ENCODE data around the gene ARHGAP9. TPM values are rescaled to one million over a fixed set of nuclear protein-coding genes. Genes with fewer than 3 reads are reported as not detected.

Gene ARHGAP9
- total RNA-seq, 1 donor from 2014 or later = 5.2 TPM

DNA sequence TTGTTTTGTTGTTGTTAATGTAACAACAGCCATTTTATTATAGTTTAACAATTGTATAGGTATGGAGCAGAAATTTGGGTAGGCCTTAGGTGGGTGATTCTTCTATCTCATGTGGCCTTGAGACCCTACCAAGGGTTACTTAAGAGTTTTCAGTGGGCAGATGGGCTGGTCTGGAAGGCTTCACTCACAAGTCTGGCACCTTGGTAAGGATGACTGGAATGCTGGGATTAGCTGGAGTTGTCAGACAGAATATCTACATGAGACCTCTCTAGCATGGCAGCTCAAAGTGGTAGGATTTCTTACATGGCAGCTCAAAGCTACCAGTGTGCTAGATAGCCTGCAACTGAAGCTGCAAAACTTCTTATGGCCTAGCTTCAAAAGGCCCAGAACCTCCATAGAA, 6.0 kb upstream of the ARHGAP9 start:
- Histone ChIP-seq H3K4me3 (ENCODE audit: low read length in 3 of 3) (no peak overlapping the region), H3K9ac (ENCODE audit: low read depth in 1 of 3, low read length in 3 of 3) (no peak overlapping the region), H3K36me3 (ENCODE audit: control insufficient read depth in 3 of 3, insufficient read depth in 3 of 3, low read length in 3 of 3) (peaks cover 12 to 18% (median 14%) of the 10 kb centered on the region in 3 donors), H3K4me1 (ENCODE audit: control insufficient read depth in 3 of 3, insufficient read depth in 3 of 3, low read length in 3 of 3) (peaks cover 11 to 16% (median 13%) of the 10 kb centered on the region in 3 donors), H3K27ac (ENCODE audit: low read depth, low read length) (no peak overlapping the region), H3K27me3 (ENCODE audit: control insufficient read depth in 3 of 3, insufficient read depth in 3 of 3, low read length in 3 of 3) (peaks cover 0 to 4% (median 0%) of the 10 kb centered on the region in 3 donors), H3K9me3 (ENCODE audit: control insufficient read depth in 3 of 3, low read length in 3 of 3) (no peaks in the 10 kb centered on the region)

DNA sequence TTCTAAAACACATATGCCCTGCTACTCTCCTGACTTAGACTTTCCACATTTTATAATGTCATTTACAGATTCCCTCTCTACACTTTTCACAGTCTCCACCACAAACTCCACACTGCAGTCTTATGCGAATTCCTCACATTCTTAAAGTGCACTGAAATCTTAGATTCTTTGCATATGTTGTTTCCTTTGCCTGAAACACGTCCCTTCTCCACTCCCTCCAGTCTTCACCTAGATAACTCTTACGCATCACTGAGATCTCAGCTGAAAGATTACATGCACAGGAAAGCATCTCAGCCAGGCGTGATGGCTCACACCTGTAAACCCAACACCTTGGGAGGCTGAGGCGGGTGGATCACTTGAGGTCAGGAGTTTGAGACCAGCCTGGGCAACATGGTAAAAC, 3.8 kb upstream of the ARHGAP9 start:
- Histone ChIP-seq H3K9ac (ENCODE audit: low read depth in 1 of 3, low read length in 3 of 3) (no peak overlapping the region), H3K4me3 (ENCODE audit: low read length in 3 of 3) (no peak overlapping the region), H3K36me3 (ENCODE audit: control insufficient read depth in 3 of 3, insufficient read depth in 3 of 3, low read length in 3 of 3) (no peaks in the 10 kb centered on the region), H3K9me3 (ENCODE audit: control insufficient read depth in 3 of 3, low read length in 3 of 3) (no peaks in the 10 kb centered on the region), H3K27ac (ENCODE audit: low read depth, low read length) (no peak overlapping the region), H3K4me1 (ENCODE audit: control insufficient read depth in 3 of 3, insufficient read depth in 3 of 3, low read length in 3 of 3) (peaks cover 2 to 6% (median 4%) of the 10 kb centered on the region in 3 donors), H3K27me3 (ENCODE audit: control insufficient read depth in 3 of 3, insufficient read depth in 3 of 3, low read length in 3 of 3) (peaks cover 0 to 13% (median under 1%) of the 10 kb centered on the region in 3 donors)

DNA sequence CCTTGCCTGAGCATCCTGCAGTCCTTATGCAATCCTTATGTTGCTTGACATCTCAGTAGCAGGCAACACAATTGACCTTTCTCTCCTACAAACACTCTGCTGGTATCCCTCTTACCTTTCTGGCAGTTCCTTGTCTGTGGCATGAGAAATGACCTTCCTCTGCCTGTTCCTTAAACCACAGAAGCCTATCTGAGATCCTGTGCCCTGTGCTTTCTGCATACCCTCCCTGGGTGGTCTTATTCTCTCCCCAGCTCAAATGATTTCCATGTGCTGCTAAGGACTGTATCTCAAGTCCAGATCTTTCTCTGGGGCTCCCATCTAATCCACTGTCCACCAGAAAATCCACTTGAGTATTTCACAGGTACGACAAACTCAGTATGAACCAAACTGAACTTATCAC, 2.0 kb upstream of the ARHGAP9 start:
- Histone ChIP-seq H3K27me3 (ENCODE audit: control insufficient read depth in 3 of 3, insufficient read depth in 3 of 3, low read length in 3 of 3) (peaks cover 9 to 25% (median 12%) of the 10 kb centered on the region in 3 donors), H3K9me3 (ENCODE audit: control insufficient read depth in 3 of 3, low read length in 3 of 3) (no peaks in the 10 kb centered on the region), H3K27ac (ENCODE audit: low read depth, low read length) (no peak overlapping the region), H3K4me1 (ENCODE audit: control insufficient read depth in 3 of 3, insufficient read depth in 3 of 3, low read length in 3 of 3) (no peaks in the 10 kb centered on the region), H3K9ac (ENCODE audit: low read depth in 1 of 3, low read length in 3 of 3) (peak overlapping the region in 1 of 3 donors; percentile 16), H3K36me3 (ENCODE audit: control insufficient read depth in 3 of 3, insufficient read depth in 3 of 3, low read length in 3 of 3) (no peaks in the 10 kb centered on the region), H3K4me3 (ENCODE audit: low read length in 3 of 3) (no peak overlapping the region)

DNA sequence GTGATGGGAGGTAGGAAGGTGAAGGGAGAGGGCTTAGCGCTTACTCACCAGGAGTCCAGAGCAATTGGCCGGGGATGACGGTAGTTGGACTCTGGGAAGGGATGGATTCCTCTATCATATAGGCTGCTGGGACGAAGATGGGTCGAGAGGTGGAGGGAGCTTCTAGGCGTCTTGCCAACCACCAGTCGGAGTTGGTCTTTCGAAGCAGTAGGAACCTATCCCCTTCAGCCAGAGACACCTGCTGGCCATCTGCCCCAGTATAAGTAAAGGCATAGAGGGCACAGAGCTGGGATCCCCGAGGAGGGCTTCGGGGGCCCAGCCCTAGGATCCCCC, 657 bp downstream of the ARHGAP9 start:
- Histone ChIP-seq H3K27me3 (ENCODE audit: control insufficient read depth in 3 of 3, insufficient read depth in 3 of 3, low read length in 3 of 3) (peaks cover 34 to 51% (median 39%) of the 10 kb centered on the region in 3 donors), H3K36me3 (ENCODE audit: control insufficient read depth in 3 of 3, insufficient read depth in 3 of 3, low read length in 3 of 3) (no peaks in the 10 kb centered on the region), H3K4me1 (ENCODE audit: control insufficient read depth in 3 of 3, insufficient read depth in 3 of 3, low read length in 3 of 3) (peaks cover 10 to 16% (median 13%) of the 10 kb centered on the region in 3 donors), H3K9me3 (ENCODE audit: control insufficient read depth in 3 of 3, low read length in 3 of 3) (no peaks in the 10 kb centered on the region), H3K27ac (ENCODE audit: low read depth, low read length) (peak overlapping the region; percentile 40), H3K4me3 (ENCODE audit: low read length in 3 of 3) (no peak overlapping the region), H3K9ac (ENCODE audit: low read depth in 1 of 3, low read length in 3 of 3) (no peak overlapping the region)

DNA sequence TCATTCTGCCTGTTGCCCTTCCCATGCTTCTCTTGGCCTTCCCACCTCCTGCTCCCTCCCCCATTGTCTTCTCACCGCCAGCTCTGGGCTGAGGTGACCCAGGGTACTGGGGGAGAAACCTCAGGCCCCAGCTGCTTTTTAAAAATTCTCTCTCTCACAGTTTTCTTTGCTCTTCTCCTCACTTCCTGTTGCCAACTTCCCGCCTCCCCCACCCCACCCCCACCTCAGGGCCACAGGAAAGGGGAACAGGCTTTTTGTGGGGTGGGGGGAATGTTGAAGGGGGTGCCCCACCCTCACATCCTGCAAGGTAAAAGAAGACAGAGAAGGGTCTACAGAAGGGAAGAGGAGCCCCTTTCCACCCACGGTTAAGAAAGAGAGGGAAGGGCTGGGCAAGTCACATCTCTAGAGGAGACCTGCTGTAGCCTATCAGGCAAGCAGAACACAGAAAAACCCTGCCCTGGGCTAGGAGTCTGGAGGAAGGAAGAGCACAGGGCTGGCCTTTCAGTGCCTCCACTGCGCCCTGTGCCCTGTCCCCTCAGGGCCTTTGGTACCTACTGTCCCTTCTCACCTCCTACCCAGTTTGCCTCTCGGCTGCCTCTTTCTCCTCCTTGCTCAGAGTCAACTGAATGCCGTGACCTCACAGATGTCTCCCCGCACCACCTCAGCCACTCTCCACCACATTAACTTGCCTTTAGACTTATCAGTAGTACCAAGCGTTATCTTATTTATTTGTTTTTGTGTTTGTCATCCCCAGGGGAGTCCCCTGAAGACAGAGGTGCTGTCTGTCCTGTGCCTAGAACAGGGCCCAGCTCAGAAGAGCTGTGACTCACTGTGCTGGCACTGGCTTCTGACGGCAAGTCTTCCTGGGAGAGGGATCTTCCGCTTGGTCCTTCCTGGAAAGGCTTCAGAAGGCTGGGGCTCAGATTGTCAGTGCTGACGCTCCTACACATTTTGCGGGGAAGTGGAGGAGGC, 1.7 kb downstream of the ARHGAP9 start:
- peak overlapping the region in 1 of 3 donors; percentile 32 for H3K9ac ChIP-seq (ENCODE audit: low read depth in 1 of 3, low read length in 3 of 3)
- no peaks in the 10 kb centered on the region for H3K36me3 ChIP-seq (ENCODE audit: control insufficient read depth in 3 of 3, insufficient read depth in 3 of 3, low read length in 3 of 3)
- H3K9me3 ChIP-seq (ENCODE audit: control insufficient read depth in 3 of 3, low read length in 3 of 3) = no peaks in the 10 kb centered on the region
- H3K27ac ChIP-seq (ENCODE audit: low read depth, low read length) = peak overlapping the region; percentile 40
- no peak overlapping the region for H3K4me3 ChIP-seq (ENCODE audit: low read length in 3 of 3)
- H3K27me3 ChIP-seq (ENCODE audit: control insufficient read depth in 3 of 3, insufficient read depth in 3 of 3, low read length in 3 of 3) = peaks cover 41 to 57% (median 47%) of the 10 kb centered on the region in 3 donors
- H3K4me1 ChIP-seq (ENCODE audit: control insufficient read depth in 3 of 3, insufficient read depth in 3 of 3, low read length in 3 of 3) = peaks cover 10 to 16% (median 13%) of the 10 kb centered on the region in 3 donors

DNA sequence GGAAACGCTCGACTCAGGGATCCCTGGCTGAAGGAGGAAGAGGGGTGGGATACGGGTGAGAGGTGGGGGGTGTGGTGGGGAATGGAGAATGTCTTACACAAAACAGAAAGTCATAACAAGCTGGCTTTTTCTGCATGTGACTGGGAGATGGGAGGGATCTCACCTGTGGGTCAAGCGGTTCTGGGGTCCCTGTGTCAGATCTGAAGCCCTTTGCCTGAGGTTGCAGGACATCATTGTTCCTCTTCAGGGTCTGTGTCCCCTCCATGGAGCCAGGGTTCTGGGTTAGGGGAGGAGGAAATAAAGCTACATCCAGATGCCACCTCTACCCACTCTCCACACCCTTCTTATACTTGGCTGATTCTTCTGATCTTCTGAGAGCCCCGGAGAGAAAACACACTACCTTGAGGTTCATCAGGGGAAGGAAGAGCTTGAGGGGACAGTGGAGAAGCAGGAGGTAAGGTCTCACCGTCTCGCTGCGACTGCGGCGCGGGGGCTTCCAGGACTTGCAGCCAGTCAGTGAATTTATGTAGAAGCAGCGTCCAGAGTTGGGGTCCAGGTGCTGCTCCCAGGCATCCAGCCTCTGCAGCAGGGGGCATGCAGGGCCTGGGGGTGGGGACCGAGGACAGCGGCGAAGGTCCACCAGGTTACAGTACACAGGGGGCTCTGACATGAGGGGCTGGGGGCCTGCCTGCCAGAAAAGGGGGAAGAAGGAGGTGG, 2.5 kb downstream of the ARHGAP9 start:
- no peaks in the 10 kb centered on the region for H3K36me3 ChIP-seq (ENCODE audit: control insufficient read depth in 3 of 3, insufficient read depth in 3 of 3, low read length in 3 of 3)
- H3K4me1 ChIP-seq (ENCODE audit: control insufficient read depth in 3 of 3, insufficient read depth in 3 of 3, low read length in 3 of 3) = peaks cover 10 to 16% (median 13%) of the 10 kb centered on the region in 3 donors
- peak overlapping the region; percentile 36 for H3K27ac ChIP-seq (ENCODE audit: low read depth, low read length)
- peak overlapping the region in 1 of 3 donors; percentile 16 for H3K9ac ChIP-seq (ENCODE audit: low read depth in 1 of 3, low read length in 3 of 3)
- H3K9me3 ChIP-seq (ENCODE audit: control insufficient read depth in 3 of 3, low read length in 3 of 3) = no peaks in the 10 kb centered on the region
- peaks cover 47 to 62% (median 51%) of the 10 kb centered on the region in 3 donors for H3K27me3 ChIP-seq (ENCODE audit: control insufficient read depth in 3 of 3, insufficient read depth in 3 of 3, low read length in 3 of 3)
- peak overlapping the region in 2 of 3 donors; percentile 13 to 51 for H3K4me3 ChIP-seq (ENCODE audit: low read length in 3 of 3)

DNA sequence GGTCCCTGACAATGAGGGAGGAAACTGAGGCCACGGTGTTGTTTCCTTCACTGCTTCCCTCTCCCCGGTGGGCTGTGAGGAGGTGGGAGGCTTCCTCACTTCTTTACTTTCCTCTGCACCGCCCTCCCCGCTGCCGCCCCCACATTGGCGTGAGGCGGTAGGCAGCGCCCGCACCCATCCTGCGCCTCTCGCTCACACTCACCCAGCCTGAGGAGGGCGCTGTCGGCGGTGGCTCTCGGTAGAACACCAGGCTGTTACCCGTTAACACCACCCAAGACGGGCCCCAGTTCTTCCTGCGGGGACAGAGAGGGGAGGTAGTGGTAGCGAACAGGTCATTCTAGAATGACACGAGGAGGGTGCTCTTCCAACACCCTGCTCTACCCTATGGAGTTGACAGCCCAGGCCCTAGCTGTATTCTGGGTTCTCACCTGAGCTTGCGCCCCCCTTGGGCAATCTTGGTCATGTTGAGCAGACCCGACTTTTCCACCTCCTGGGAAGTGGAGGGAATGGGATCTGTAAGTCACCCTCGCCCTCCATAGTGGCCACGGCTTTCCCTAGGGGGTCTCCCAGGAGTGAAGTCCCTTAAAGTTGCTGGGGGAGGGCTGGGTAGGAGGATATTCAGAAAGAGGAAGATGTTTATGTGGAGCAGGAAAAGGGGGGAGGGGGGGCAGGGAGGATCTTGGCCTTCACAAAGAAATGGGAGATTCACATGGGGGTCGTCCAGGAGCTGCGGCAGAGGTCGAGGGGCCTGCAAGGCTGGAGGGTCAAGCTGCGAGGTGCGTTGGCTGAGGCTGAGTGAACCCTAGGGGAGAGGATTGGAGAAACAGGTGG, 3.3 kb downstream of the ARHGAP9 start:
- H3K9ac ChIP-seq (ENCODE audit: low read depth in 1 of 3, low read length in 3 of 3) = peak overlapping the region in 1 of 3 donors; percentile 50
- peaks cover 48 to 66% (median 58%) of the 10 kb centered on the region in 3 donors for H3K27me3 ChIP-seq (ENCODE audit: control insufficient read depth in 3 of 3, insufficient read depth in 3 of 3, low read length in 3 of 3)
- no peaks in the 10 kb centered on the region for H3K9me3 ChIP-seq (ENCODE audit: control insufficient read depth in 3 of 3, low read length in 3 of 3)
- H3K27ac ChIP-seq (ENCODE audit: low read depth, low read length) = no peak overlapping the region
- H3K36me3 ChIP-seq (ENCODE audit: control insufficient read depth in 3 of 3, insufficient read depth in 3 of 3, low read length in 3 of 3) = no peaks in the 10 kb centered on the region
- peaks cover 10 to 16% (median 13%) of the 10 kb centered on the region in 3 donors for H3K4me1 ChIP-seq (ENCODE audit: control insufficient read depth in 3 of 3, insufficient read depth in 3 of 3, low read length in 3 of 3)
- peak overlapping the region; percentile 51 to 70 (median 64) for H3K4me3 ChIP-seq (ENCODE audit: low read length in 3 of 3)

DNA sequence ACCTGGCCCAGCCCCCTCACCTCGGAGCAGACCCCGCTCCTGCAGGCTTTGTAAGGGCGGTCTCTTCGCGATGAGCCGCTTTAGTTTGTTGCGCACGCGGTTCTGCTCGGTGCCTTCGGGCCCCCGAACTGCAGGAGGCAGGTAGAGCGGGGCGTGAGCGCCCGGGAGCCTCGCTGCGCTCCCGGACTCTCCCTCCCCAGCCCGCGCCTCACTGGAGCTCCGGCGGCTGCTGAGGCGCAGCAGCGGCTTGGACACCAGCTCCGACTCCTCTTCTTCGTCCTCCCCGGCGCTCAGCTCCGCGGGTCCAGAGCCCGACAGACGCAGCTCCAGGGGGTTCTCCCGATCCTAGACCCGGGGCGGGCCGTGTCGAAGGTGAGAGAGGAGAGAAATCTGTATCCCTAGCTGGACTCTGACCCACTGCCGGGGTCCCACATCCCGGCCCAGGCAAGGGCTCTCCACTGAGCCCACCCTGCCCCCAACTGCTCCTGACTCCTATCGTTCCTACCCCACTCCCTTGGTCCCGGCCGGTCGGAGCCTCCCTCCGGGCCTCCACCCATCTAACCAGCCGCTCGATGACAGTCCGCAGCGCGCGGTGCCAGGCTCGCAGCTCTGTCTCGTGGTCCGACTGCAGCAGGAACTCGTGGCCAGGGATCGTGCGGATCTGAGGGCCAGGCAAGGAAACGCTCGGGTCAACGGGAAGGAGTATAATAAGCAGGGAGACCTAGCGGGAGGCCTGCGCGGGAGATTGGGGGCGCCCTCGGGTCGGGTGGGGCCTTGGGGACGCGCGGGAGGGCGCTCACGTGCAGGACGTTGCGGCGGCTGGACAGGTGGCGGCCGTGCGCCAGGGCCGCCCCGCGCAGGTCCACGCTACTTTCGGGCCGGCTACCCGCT, 4.2 kb downstream of the ARHGAP9 start:
- Histone ChIP-seq H3K9ac (ENCODE audit: low read depth in 1 of 3, low read length in 3 of 3) (peak overlapping the region in 1 of 3 donors; percentile 50), H3K4me3 (ENCODE audit: low read length in 3 of 3) (peak overlapping the region; percentile 15 to 70 (median 64)), H3K4me1 (ENCODE audit: control insufficient read depth in 3 of 3, insufficient read depth in 3 of 3, low read length in 3 of 3) (peaks cover 10 to 16% (median 13%) of the 10 kb centered on the region in 3 donors), H3K9me3 (ENCODE audit: control insufficient read depth in 3 of 3, low read length in 3 of 3) (no peaks in the 10 kb centered on the region), H3K36me3 (ENCODE audit: control insufficient read depth in 3 of 3, insufficient read depth in 3 of 3, low read length in 3 of 3) (no peaks in the 10 kb centered on the region), H3K27me3 (ENCODE audit: control insufficient read depth in 3 of 3, insufficient read depth in 3 of 3, low read length in 3 of 3) (peaks cover 50 to 69% (median 59%) of the 10 kb centered on the region in 3 donors), H3K27ac (ENCODE audit: low read depth, low read length) (no peak overlapping the region)
